Neural cell (in vitro differentiated cells): ENCODE measurements around the gene GNG4. TPM values are rescaled to one million over a fixed set of nuclear protein-coding genes. Genes with fewer than 3 reads are reported as not detected.

ENCODE experiments used
- H2AFZ ChIP-seq: fragments of 200-600, 300-800 bp; sonication (generic), shearing (Covaris generic); 2 replicates; pipeline ENCODE4 v1.6.0; 2014; ENCODE audit warnings: low read depth, mild to moderate bottlenecking, antibody characterized with exemption, low read length, moderate library complexity
- H3F3A ChIP-seq: fragments of 200-600 bp; shearing (Covaris generic); 2 replicates; pipeline ENCODE4 v1.6.1; 2016; ENCODE audit warnings: mild to moderate bottlenecking, moderate library complexity, mixed read lengths, antibody characterized with exemption, low read length; ENCODE audit not compliant: insufficient read depth, poor library complexity, severe bottlenecking
- H3K27ac ChIP-seq: fragments of 200-600, 300-800 bp; sonication (generic), shearing (Covaris generic); 2 replicates; pipeline ENCODE4 v1.5.1; 2014; ENCODE audit warnings: mild to moderate bottlenecking, low read length, moderate library complexity
- H3K27me3 ChIP-seq: fragments of 300-800, 200-600 bp; sonication (generic), shearing (Covaris generic); 2 replicates; pipeline ENCODE4 v1.6.0; 2014; ENCODE audit warnings: mild to moderate bottlenecking, low read depth, low read length, moderate library complexity; ENCODE audit not compliant: insufficient read depth
- H3K36me3 ChIP-seq: fragments of 300-800, 200-600 bp; sonication (generic), shearing (Covaris generic); 2 replicates; pipeline ENCODE4 v1.5.1; 2014; ENCODE audit warnings: mild to moderate bottlenecking, antibody characterized with exemption, low read length, moderate library complexity; ENCODE audit not compliant: insufficient read depth
- H3K4me2 ChIP-seq: fragments of 300-800, 200-600 bp; sonication (generic), shearing (Covaris generic); 2 replicates; pipeline ENCODE4 v1.6.0; 2014; ENCODE audit warnings: mild to moderate bottlenecking, low read length
- H3K4me3 ChIP-seq: fragments of 300-800, 200-600 bp; sonication (generic), shearing (Covaris generic); 2 replicates; pipeline ENCODE4 v1.5.1; 2014; ENCODE audit warnings: mild to moderate bottlenecking, low read length, moderate library complexity
- H3K79me2 ChIP-seq: fragments of 200-600 bp; shearing (Covaris generic); replicated peaks from 2 replicates; pipeline ENCODE4 v1.6.0; 2014; ENCODE audit warnings: mild to moderate bottlenecking, low read length, moderate library complexity; ENCODE audit not compliant: insufficient read depth
- H3K9ac ChIP-seq: fragments of 300-800, 200-600 bp; sonication (generic), shearing (Covaris generic); 2 replicates; pipeline ENCODE4 v1.6.1; 2016; ENCODE audit warnings: mild to moderate bottlenecking, low read length, mixed read lengths
- H3K9me2 ChIP-seq: fragments of 200-600 bp; shearing (Covaris generic); 2 replicates; pipeline ENCODE4 v1.6.1; 2016; ENCODE audit warnings: mild to moderate bottlenecking, low read length, mixed read lengths; ENCODE audit not compliant: insufficient read depth
- H3K9me3 ChIP-seq: fragments of 200-600, 300-800 bp; sonication (generic), shearing (Covaris generic); 2 replicates; pipeline ENCODE4 v1.6.1; 2016; ENCODE audit warnings: mild to moderate bottlenecking, mixed run types, low read length, moderate library complexity, mixed read lengths
- H4K20me1 ChIP-seq: fragments of 200-600 bp; shearing (Covaris generic); 2 replicates; pipeline ENCODE4 v1.6.1; 2016; ENCODE audit warnings: mild to moderate bottlenecking, mixed run types; ENCODE audit not compliant: insufficient read depth
- EP300 ChIP-seq: fragments of 450-650 bp; conservative IDR thresholded peaks from 2 replicates; pipeline ENCODE4 v1.6.1; 2014; ENCODE audit warnings: antibody characterized with exemption, mild to moderate bottlenecking, moderate library complexity; ENCODE audit not compliant: poor library complexity, severe bottlenecking
- EZH2 ChIP-seq: fragments of 200-600, 300-800 bp; shearing (Covaris generic), sonication (generic); IDR thresholded peaks from 2 replicates; pipeline ENCODE4 v1.6.1; 2014; ENCODE audit warnings: antibody characterized with exemption, low read length, borderline replicate concordance, mild to moderate bottlenecking; ENCODE audit not compliant: insufficient read depth, poor library complexity, severe bottlenecking
- MXI1 ChIP-seq: fragments of 450-650 bp; conservative IDR thresholded peaks from 2 replicates; pipeline ENCODE4 v1.6.1; 2014; ENCODE audit warnings: antibody characterized with exemption, mild to moderate bottlenecking; ENCODE audit not compliant: poor library complexity, severe bottlenecking
- POLR2AphosphoS5 ChIP-seq: IDR thresholded peaks from 2 replicates; pipeline ENCODE4 v1.6.1; 2012
- RAD21 ChIP-seq: fragments of 450-650 bp; conservative IDR thresholded peaks from 2 replicates; pipeline ENCODE4 v1.6.1; 2014; ENCODE audit warnings: antibody characterized with exemption, mild to moderate bottlenecking, moderate library complexity
- SMC3 ChIP-seq: fragments of 450-650 bp; conservative IDR thresholded peaks from 2 replicates; pipeline ENCODE4 v1.6.1; 2014; ENCODE audit warnings: antibody characterized with exemption, mild to moderate bottlenecking, moderate library complexity; ENCODE audit not compliant: poor library complexity
- TAF1 ChIP-seq: IDR thresholded peaks from 2 replicates; pipeline ENCODE4 v1.6.1; 2012; ENCODE audit warnings: low read depth
- polyA plus RNA-seq: library from polyadenylated mRNA; depleted of rRNA; stranded (reverse); fragments of >200 nt; gene quantifications from 2 replicates; pipeline ENCODE4 v1.2.3, GENCODE V29; 2014
- TF ChIP-seq, protein P1 (sequence below): fragments of 450-650 bp; IDR thresholded peaks from 2 replicates; pipeline ENCODE4 v1.5.1; 2014; ENCODE audit warnings: antibody characterized with exemption, mild to moderate bottlenecking, moderate library complexity; ENCODE audit not compliant: poor library complexity, severe bottlenecking
- TF ChIP-seq, protein P2 (sequence below): IDR thresholded peaks from 2 replicates; pipeline ENCODE4 v1.6.1; 2012; ENCODE audit warnings: borderline replicate concordance

Gene GNG4
- polyA plus RNA-seq, 1 donor from 2014 or later, result 63.2 TPM

DNA sequence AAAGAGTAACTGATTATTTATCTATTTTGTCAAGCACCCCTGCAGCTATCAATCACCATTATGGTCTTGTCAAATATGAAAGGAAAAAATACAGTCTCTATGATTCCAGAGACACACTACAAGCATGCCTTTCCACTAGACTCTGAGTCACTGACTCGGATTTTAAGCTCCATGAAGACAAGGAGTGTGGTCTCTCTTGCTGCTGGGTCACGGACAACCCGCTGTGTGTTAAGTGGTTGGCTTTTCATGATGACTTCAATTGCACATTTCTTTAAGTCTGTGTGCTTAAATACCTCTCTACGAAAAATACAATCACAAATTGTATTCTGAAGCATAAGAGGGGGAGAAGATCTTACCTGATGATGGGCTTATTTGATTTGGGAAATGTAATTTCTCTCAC lies 14.0 kb upstream of the GNG4 start:
- Histone ChIP-seq H3K9ac (no peak overlapping the region), H3K4me3 (no peak overlapping the region), H3K36me3 (no peaks in the 10 kb centered on the region), H4K20me1 (no peaks in the 10 kb centered on the region), H3F3A (no peaks in the 10 kb centered on the region), H3K4me2 (no peak overlapping the region), H3K79me2 (no peaks in the 10 kb centered on the region), H3K27me3 (no peaks in the 10 kb centered on the region), H2AFZ (no peak overlapping the region), H3K27ac (no peak overlapping the region), H3K9me3 (no peaks in the 10 kb centered on the region), H3K9me2 (no peaks in the 10 kb centered on the region)
- TF ChIP-seq POLR2AphosphoS5 (no peak), SMC3 (no peak), TAF1 (no peak), MXI1 (no peak), EZH2 (no peak), RAD21 (no peak), EP300 (no peak)
- TF ChIP-seq, protein P1, sequence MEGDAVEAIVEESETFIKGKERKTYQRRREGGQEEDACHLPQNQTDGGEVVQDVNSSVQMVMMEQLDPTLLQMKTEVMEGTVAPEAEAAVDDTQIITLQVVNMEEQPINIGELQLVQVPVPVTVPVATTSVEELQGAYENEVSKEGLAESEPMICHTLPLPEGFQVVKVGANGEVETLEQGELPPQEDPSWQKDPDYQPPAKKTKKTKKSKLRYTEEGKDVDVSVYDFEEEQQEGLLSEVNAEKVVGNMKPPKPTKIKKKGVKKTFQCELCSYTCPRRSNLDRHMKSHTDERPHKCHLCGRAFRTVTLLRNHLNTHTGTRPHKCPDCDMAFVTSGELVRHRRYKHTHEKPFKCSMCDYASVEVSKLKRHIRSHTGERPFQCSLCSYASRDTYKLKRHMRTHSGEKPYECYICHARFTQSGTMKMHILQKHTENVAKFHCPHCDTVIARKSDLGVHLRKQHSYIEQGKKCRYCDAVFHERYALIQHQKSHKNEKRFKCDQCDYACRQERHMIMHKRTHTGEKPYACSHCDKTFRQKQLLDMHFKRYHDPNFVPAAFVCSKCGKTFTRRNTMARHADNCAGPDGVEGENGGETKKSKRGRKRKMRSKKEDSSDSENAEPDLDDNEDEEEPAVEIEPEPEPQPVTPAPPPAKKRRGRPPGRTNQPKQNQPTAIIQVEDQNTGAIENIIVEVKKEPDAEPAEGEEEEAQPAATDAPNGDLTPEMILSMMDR, result no peak
- TF ChIP-seq, protein P2, sequence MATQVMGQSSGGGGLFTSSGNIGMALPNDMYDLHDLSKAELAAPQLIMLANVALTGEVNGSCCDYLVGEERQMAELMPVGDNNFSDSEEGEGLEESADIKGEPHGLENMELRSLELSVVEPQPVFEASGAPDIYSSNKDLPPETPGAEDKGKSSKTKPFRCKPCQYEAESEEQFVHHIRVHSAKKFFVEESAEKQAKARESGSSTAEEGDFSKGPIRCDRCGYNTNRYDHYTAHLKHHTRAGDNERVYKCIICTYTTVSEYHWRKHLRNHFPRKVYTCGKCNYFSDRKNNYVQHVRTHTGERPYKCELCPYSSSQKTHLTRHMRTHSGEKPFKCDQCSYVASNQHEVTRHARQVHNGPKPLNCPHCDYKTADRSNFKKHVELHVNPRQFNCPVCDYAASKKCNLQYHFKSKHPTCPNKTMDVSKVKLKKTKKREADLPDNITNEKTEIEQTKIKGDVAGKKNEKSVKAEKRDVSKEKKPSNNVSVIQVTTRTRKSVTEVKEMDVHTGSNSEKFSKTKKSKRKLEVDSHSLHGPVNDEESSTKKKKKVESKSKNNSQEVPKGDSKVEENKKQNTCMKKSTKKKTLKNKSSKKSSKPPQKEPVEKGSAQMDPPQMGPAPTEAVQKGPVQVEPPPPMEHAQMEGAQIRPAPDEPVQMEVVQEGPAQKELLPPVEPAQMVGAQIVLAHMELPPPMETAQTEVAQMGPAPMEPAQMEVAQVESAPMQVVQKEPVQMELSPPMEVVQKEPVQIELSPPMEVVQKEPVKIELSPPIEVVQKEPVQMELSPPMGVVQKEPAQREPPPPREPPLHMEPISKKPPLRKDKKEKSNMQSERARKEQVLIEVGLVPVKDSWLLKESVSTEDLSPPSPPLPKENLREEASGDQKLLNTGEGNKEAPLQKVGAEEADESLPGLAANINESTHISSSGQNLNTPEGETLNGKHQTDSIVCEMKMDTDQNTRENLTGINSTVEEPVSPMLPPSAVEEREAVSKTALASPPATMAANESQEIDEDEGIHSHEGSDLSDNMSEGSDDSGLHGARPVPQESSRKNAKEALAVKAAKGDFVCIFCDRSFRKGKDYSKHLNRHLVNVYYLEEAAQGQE, result no peak

DNA sequence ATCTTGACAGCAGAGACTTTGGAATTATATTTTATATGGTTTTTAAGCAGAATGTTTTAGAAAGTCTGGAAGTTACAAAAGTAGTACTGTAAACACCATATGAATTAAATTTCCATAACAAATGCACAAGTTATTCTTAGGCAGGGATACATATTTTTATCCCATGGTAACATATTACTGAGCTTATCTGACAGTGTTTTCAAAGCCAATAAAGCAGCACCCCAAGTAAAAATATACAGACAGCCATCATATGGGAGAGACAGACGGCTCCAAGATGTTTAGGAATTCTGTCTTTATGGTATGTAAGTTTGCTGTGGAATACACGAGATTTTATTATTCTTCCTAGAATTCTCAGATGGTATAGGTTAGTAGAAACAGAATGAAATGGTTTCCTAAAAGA lies 12.0 kb upstream of the GNG4 start:
- Histone ChIP-seq H3K4me3 (no peak overlapping the region), H3K9me3 (no peaks in the 10 kb centered on the region), H3K36me3 (no peaks in the 10 kb centered on the region), H3K79me2 (no peaks in the 10 kb centered on the region), H3F3A (no peaks in the 10 kb centered on the region), H3K4me2 (no peak overlapping the region), H3K27me3 (no peaks in the 10 kb centered on the region), H3K9ac (no peak overlapping the region), H3K27ac (no peak overlapping the region), H3K9me2 (no peaks in the 10 kb centered on the region), H2AFZ (no peak overlapping the region), H4K20me1 (no peaks in the 10 kb centered on the region)
- TF ChIP-seq EZH2 (no peak), RAD21 (no peak), MXI1 (no peak), POLR2AphosphoS5 (no peak), EP300 (no peak), TAF1 (no peak), SMC3 (no peak)
- TF ChIP-seq, protein P1, result no peak
- TF ChIP-seq, protein P2, result no peak
